ENCODE measurements around the gene ERC1.

DNA sequence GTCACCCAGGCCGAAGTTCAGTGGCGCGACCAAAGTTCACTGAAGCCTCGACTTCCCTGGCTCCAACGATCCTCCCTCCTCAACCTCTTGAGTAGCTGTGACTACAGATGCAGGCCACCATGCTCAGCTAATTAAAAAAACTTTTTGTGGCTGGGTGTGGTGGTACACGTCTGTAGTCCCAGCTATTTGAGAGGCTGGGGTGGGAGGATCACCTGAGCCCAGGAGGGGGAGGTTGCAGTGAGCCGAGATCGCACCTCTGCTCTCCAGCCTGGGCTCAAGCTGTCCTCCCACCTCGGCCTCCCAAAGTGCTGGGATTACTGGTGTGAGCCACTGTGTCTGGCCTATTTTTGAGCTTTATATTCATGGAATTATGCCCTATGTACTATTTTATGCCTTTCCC lies 23.4 kb upstream of the ERC1 start:
- no peak for TF ChIP-seq ZFP36 (IDR thresholded peaks at IDR 0.05; ENCODE audit: borderline replicate concordance, partially characterized antibody)
- no peak for TF ChIP-seq POLR2A (IDR thresholded peaks at IDR 0.05; ENCODE audit: low read length)
- TF ChIP-seq, protein P1, sequence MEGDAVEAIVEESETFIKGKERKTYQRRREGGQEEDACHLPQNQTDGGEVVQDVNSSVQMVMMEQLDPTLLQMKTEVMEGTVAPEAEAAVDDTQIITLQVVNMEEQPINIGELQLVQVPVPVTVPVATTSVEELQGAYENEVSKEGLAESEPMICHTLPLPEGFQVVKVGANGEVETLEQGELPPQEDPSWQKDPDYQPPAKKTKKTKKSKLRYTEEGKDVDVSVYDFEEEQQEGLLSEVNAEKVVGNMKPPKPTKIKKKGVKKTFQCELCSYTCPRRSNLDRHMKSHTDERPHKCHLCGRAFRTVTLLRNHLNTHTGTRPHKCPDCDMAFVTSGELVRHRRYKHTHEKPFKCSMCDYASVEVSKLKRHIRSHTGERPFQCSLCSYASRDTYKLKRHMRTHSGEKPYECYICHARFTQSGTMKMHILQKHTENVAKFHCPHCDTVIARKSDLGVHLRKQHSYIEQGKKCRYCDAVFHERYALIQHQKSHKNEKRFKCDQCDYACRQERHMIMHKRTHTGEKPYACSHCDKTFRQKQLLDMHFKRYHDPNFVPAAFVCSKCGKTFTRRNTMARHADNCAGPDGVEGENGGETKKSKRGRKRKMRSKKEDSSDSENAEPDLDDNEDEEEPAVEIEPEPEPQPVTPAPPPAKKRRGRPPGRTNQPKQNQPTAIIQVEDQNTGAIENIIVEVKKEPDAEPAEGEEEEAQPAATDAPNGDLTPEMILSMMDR (IDR thresholded peaks at IDR 0.05), result no peak
- TF ChIP-seq TP53 (CRISPR knock-in tag; IDR thresholded peaks at IDR 0.05), result no peak
- TF ChIP-seq MYC (IDR thresholded peaks at IDR 0.05; ENCODE audit: borderline replicate concordance, low read length), result no peak
- no peak for TF ChIP-seq RAD21 (conservative IDR thresholded peaks at IDR 0.05 in 1 of 2, IDR thresholded peaks at IDR 0.05 in 1 of 2)
